Kidney epithelial cell (primary cell): ENCODE data around the gene DRGX. TPM values are rescaled to one million over a fixed set of nuclear protein-coding genes. Genes with fewer than 3 reads are reported as not detected.

Source experiments
- DNase-seq: peaks from one replicate; pipeline ENCODE4 v3.0.0-alpha.2; 2010; ENCODE audit warnings: low read depth
- H3K27me3 ChIP-seq: 2 replicates; pipeline ENCODE4 v1.6.0; 2011; ENCODE audit warnings: low read length; ENCODE audit not compliant: control insufficient read depth, insufficient read depth
- H3K36me3 ChIP-seq: 2 replicates; pipeline ENCODE4 v1.5.1; 2011; ENCODE audit warnings: low read length; ENCODE audit not compliant: control insufficient read depth, insufficient read depth
- H3K4me3 ChIP-seq: 2 replicates; pipeline ENCODE4 v1.5.1; 2011; ENCODE audit warnings: low read depth, mild to moderate bottlenecking, control low read depth, low read length
- total RNA-seq: library from RNA; depleted of rRNA; stranded (reverse); fragments of >200 nt; gene quantifications from 2 replicates; pipeline ENCODE4 v1.2.3, GENCODE V29; 2015
- TF ChIP-seq, protein P1 (sequence below): IDR thresholded peaks from 2 replicates; pipeline ENCODE4 v1.5.1; 2011; ENCODE audit warnings: mild to moderate bottlenecking, moderate library complexity, low read length, control low read depth, inconsistent platforms; ENCODE audit not compliant: insufficient read depth, poor library complexity, severe bottlenecking

Gene DRGX
- total RNA-seq, 1 donor from 2014 or later, result not detected

DNA sequence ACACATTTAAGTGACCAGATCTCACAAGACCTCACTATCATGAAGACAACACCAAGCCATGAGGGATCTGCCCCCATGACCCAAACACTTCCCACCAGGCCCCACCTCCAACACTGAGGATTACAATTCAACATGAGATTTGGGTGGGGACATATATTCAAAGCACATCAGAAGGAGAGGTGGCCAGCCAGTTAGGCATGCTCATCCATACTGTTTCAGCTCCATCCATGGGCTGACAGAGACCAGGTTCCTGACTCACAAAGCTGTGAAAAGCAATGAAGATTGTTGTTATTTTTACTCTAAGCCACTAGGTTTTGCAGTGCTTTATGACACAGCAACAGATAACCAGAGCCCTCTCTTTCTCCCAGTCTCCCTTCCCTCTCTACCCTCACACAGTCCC, 60.9 kb downstream of the DRGX start:
- TF ChIP-seq, protein P1, sequence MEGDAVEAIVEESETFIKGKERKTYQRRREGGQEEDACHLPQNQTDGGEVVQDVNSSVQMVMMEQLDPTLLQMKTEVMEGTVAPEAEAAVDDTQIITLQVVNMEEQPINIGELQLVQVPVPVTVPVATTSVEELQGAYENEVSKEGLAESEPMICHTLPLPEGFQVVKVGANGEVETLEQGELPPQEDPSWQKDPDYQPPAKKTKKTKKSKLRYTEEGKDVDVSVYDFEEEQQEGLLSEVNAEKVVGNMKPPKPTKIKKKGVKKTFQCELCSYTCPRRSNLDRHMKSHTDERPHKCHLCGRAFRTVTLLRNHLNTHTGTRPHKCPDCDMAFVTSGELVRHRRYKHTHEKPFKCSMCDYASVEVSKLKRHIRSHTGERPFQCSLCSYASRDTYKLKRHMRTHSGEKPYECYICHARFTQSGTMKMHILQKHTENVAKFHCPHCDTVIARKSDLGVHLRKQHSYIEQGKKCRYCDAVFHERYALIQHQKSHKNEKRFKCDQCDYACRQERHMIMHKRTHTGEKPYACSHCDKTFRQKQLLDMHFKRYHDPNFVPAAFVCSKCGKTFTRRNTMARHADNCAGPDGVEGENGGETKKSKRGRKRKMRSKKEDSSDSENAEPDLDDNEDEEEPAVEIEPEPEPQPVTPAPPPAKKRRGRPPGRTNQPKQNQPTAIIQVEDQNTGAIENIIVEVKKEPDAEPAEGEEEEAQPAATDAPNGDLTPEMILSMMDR, result no peak
- Histone ChIP-seq H3K4me3 (no peak overlapping the region), H3K27me3 (no peaks in the 10 kb centered on the region), H3K36me3 (no peaks in the 10 kb centered on the region)
- no peak for DNase-seq

DNA sequence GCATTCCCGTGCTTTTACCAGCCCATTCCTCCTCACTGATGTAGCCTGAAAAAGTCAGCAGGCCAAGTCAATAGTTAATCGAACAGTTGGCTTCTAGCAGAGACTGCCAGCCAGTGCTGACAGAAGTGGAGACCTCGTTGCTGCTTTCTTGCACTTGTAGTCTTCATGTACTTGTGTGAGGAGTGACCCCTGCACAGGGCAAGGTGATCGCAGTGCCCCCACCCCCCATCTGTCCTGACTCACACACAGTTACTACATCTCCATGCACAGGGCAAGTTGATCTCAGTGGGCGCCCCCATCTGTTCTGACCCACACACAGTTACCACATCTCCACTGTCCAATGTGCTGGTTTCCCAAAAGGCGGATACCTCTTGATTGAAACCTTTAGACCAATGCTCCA, 62.7 kb downstream of the DRGX start:
- no peak for DNase-seq

DNA sequence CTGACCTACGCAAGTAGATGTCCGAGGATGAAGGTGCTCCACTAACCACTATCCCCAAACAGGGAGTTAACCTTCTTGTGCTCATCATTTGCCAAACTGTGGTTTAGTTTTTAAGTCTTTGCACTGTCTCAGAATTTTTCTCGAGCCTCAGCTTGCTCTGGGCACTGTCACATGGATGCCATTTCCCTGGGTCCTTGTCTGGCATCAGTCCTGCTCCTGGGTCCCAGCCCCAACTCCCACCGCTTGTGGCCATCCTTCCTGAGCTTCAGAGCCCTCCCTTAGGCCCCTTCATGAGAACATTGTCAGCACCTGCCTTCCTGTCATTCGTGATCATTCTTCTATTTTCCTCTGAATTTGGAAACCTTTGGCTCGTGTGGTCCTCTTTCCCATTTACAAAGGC, 63.1 kb downstream of the DRGX start:
- no peak for DNase-seq
- no peaks in the 10 kb centered on the region for H3K36me3 ChIP-seq
- H3K4me3 ChIP-seq, result no peak overlapping the region
- H3K27me3 ChIP-seq, result no peaks in the 10 kb centered on the region
- TF ChIP-seq, protein P1, result no peak

More for the DNA sequence above, 62.7 kb downstream of the DRGX start:
- H3K36me3 ChIP-seq, result no peaks in the 10 kb centered on the region
- TF ChIP-seq, protein P1, result no peak
- no peaks in the 10 kb centered on the region for H3K27me3 ChIP-seq
- H3K4me3 ChIP-seq, result no peak overlapping the region

DNA sequence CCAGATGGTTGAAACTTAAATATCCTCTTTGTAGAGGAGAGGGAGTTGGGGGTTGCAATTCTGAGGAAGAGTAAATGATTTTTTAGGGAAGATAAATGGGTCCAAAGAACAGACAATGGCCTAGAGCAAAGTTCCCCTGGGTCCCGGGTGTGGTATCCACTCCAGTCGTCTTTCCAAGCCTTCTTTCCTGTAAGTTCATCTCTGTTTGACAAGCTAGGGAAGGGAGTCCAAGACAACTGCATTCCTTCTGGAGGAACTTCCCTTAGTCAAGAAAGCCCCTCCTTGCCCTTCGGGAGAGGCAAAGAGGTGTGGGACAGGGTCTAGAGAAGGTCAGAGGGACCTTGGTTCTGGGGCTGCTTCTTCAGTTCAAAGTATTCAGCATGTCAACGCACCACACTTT, 63.6 kb downstream of the DRGX start:
- no peaks in the 10 kb centered on the region for H3K27me3 ChIP-seq

DNA sequence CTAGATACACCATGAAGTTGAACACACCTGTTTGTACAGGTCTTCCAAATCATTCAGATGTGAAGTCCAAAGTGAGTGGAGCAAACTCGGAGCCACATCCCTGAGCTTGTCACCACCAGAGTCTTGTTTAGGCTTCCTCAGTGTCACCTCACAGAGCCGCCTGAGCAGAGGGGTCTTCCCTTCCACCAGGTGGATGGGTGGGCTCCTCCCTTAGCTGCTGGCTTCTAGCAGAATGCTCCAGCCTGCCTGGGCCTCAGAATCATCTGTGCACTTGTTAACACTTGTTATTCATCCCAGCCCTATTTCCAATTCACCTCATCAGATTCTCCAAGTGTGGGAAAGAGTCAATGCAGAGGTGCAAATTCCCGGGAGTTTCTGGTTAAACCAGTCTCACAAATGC, 64.5 kb downstream of the DRGX start:
- Histone ChIP-seq H3K4me3 (no peak overlapping the region), H3K36me3 (no peaks in the 10 kb centered on the region), H3K27me3 (no peaks in the 10 kb centered on the region)
- TF ChIP-seq, protein P1, result no peak
- DNase-seq, result no peak

More for the DNA sequence above, 63.6 kb downstream of the DRGX start:
- no peak for DNase-seq
- no peak overlapping the region for H3K4me3 ChIP-seq
- TF ChIP-seq, protein P1, result no peak
- H3K36me3 ChIP-seq, result no peaks in the 10 kb centered on the region

DNA sequence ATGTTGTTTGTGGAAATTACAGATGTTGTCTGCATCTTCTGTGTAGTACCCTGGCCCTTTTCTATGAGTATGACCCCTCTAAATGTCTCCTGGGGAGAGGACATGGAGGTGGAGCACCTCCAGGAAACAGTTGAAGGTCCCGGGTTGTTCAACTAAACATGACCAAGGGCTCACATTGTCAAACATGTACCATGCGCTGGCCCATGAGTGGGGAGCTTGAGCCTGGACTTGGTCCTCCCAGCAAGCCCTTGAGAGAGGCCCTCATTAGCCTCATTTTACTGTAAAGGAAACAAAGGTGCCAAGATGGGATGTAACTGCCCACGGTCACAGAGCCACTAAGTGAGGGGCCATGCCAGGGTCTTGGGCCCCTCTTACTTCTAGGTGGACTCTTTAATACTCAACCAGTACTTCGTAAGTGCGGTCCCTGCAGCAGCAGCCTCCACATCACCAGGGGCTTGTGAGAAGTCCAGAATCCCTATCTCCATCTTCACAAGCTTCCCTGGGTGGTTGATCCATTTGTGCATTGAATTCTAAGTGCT, 65.7 kb downstream of the DRGX start:
- TF ChIP-seq, protein P1, result no peak
- Histone ChIP-seq H3K27me3 (no peaks in the 10 kb centered on the region), H3K4me3 (no peak overlapping the region), H3K36me3 (no peaks in the 10 kb centered on the region)
- DNase-seq, result no peak
